Measurements from ENCODE around the gene CRACR2A.

The CRACR2A gene

DNA sequence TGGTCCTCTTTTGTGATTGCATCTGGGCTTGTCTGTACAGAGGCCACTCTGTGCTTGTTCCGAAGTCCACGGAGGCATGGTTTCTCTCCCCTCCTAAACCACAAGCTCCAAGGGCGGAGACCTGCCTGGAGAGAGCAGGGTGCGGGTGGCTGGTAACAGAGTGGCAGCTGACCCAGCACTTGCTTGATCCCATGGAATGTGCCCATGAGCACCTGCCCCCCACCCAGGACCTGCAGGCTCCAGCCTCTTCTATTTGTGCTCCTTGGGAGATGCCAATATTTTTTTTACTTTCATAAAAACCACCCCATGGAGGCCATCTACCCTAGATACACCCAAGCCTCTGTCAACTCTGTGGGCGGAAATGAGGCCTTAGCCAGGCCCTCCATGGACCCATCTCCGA is 157.2 kb downstream of the CRACR2A start:
- DNase-seq (ENCODE audit: low read depth) = no peak

DNA sequence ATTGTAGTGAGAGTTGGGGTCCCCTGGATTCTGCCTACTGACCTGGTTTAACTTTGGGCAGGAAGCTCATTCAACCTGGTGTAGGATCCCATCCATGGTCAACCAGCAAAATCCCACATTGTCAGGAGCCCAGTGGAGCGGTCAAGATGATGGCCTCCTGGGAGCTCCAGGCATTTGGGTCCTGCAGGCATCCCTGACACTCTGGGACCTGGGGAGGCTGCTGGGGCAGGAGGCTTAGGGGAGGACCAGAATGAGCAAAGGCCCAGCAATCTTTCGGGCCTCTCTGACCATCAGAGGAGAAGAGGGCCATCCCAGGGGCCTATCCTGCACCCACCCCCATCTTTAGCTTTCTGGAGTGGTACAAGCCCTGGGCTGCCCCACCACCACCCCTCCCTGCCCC is 157.9 kb downstream of the CRACR2A start:
- DNase-seq (ENCODE audit: low read depth) = no peak

DNA sequence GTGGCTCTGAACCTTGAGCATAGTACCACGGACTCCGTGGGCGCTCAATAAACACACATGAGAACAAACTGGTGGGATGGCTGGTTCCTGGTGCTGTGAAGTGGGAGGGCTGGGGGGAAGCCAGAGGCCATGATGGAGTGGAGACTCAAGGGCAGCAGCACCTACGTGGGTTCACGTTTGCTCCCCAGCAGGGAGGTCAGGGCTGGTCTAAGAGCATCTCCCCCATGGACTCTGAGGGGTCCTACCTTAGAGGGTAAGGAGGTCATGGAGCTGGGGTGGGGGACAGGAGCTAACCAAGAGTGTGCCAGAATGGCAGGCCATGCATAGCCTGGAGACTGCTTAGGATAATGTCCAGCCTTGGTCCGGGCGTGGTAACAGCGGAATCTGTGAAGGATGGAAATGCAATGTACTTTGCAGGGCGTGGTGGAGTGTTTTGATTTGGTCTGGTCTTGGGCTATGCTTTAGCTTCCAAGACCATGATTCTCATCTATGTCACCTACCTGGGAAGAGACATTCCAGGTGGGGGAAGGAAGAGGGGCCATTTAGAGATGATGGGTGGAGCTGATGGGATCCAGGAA is 158.9 kb downstream of the CRACR2A start:
- DNase-seq (ENCODE audit: low read depth) = no peak

DNA sequence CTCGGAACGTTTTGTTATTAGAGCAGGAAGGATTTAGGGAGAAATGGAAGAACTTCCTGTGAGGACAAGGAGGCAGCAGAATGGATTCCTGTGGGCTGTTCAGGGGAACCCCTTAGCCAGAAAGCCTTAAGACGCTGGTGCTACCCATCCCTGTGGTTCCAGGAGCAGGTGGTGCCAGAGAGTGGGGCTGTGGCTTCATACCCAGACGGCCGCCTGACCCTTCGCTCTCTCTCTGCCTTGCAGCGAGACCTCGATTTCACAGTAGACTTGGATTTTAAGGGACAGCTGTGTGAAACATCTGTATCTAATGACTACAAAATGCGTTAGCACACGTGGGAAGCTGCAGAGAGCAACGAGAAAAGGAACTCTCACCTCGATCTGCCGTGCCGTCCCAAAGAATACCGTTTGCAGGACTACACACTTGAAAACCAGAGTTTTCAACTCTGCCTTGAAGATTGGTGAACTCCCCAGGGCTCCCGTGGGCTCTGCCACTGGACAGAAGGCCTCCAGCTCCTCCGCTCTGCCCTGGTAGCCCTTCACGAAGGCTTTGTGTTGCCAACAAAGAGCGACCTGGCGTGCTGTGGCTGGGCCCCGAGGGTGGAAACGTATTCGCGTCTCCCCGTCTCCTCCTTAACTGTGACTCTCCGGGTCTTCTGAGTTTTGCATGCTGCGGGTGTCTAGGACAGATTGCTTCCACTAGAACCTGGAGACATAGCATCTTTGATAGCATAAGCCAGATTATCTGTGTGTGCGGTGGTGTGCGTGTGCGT is 159.9 kb downstream of the CRACR2A start:
- no peak for DNase-seq (ENCODE audit: low read depth)

DNA sequence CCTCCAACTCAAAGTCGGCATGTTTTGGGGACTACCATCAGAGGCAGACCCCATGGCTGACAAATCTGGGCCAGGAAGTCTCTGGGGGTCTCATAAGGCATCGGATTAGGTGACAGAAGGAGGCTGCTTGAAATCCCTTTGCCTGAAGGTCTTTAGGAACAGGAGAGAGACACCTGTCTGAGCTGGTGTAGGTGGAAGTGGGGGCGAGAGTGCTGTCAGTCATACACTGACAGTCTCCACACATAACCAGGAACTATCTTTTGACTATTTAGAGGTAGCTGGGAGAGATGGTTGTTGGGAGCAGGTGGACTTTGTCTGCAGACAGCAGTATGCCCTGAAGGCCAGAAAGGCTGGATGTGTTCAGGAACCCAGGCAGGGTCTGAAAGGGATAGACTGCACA is 163.2 kb downstream of the CRACR2A start:
- no peak for DNase-seq (ENCODE audit: low read depth)

DNA sequence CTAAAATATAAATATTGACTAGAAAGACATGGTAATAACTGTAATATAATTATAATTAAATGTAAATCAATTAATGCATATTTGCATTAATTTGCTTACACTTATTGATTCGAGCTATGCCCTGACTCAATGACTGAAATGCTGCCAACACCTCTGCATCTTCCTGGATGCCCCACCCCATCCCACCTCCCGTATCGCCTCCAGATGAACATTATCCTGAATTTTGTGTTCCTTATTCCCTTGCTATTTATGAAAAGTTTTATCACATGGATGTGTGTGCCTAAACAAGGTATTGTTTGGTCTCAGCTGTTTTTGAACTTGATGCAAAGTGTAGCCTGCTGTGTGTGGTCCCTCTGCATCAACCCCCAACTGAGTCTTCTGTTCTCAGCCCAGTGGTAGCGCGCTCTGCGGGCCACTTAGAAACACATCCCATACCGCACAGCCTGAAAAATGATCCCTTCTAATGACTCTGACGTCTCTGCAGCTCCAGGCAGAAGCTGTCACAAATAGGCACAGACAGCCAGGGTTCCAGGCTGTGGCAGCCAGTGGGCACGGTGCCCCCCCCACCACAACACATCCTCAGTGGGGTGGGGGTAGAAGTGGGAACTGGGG is 165.4 kb downstream of the CRACR2A start:
- no peak for DNase-seq (ENCODE audit: low read depth)

DNA sequence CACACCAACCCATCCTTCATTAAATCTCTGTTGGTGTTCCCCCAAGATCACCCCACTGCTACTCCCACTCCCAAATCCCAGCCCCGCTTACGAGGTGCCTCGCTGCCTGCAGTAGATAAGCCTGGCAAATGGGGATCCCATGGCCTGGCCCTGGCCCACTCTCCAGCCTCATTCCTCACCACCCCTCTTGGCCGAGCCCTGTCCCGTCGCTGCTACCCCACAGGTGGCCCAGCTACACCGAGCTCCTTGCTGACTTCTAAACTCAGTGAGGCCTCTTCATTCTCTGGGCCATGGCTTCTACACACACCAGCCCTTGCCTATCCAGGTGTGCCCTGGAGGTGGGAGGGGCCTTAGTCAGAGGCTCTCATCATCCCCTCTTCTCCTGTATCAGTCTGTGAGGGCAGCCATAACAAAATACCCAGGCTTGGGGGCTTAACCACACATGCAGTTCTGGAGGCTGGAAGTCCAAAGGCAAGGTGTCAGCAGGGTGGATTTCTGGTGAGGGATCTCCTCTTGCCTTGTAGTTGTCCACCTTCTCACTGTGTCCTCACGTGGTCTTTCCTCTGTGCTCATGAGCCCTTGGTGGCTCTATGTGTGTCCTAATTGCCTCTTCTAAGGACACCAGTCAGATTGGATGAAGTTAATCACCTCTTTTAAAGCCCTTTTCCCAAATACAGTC is 169.1 kb downstream of the CRACR2A start:
- no peak for DNase-seq (ENCODE audit: low read depth)

DNA sequence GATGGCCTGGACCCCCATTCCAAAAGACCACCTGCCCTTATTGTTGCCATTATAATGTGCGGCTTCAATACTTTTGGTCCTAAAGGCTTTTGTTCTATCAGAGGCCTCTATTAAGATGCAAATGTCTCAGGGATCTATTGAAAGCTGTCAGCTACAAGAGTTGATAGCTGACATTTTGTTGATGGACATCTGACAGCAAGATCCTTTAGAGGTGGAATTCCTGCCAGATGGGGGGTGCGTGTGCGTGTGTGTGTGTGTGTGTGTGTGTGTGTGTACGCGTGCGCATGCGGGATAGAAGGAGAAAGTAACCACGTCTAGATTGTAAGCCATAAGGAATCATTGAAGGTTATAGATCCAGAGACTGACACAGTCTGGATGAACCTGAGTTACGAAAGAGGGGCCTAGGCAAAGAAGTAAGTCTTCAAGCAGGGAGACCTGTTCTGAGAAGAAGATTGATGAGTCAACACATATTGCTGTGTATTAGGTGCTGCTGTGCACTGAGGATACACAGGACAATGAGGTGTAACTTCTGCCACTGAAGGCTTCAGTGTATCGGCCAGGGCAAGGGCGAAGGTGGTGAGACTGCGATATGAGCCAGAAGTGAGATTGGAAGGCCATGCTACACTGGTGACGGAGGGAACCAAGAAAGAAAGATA is 172.7 kb downstream of the CRACR2A start:
- DNase-seq (ENCODE audit: low read depth) = no peak

DNA sequence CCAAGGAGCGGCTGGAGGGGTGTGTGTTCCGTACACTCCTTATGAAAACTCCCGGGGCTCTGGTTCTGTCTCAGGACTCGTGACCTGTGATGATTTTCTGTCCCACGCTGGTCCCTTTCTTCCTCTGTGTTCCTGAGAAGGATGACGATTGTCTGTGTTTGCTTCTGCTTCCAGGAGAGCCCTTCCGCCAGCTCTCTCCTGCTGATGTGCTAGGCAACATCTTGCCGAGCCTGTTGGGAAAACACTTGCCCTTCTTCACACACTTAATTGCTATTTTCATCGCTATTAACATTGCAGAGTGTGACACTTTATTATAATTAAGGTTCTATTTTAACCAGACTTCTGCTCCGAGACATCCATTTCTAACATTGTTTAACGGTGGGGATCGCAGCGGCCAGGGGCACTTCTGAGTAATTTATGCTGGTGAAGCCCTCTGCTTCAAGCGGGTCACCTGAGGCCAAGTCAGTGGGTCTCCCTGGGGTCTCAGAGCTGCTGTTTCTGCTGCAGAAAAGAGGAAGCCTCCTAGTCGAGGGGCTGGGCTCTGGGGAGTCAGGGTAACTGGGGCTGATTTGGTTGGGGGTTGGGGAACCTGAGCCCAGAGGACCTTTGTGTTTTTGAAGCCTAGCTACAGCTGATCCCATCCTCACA is 173.3 kb downstream of the CRACR2A start:
- no peak for DNase-seq (ENCODE audit: low read depth)

DNA sequence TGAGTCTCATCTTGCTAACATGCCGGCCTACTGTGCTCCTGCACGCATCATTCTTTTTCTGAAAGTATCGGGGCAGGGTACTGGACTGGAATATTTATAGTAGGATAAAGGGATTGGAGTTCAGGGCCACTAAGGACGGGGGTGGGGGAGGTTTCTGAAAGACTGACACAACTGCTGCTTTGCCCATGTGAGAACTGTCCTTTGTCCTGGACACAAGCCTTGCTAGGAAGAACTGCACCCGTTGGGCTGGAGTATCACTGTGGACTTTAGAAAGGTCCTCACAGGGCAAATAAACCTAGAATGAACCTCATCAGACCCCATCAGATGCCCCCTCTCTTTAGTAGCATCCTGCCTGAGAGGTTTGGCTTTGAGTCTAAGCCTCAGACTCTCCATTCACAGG is 174.4 kb downstream of the CRACR2A start:
- DNase-seq (ENCODE audit: low read depth) = no peak

DNA sequence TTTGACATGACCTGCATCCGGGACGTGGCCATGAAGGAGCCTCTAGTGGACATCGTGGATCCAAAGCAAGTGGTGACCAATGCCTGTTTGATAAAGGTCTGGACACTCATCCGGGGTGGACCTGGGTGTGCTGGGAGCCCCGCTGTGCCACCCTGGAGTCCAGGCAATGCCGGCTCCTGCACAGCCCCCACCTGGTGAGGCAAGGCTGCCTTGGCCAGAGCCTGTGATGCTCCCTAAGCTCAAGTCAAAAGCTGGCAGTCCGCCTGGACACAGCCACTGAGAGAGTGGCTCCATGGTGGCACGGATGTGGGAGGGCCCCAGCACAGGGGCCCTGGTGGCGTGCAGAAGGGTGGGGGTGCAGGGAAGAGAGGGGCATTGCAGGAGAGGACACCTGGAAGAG is 176.0 kb downstream of the CRACR2A start:
- no peak for DNase-seq (ENCODE audit: low read depth)

DNA sequence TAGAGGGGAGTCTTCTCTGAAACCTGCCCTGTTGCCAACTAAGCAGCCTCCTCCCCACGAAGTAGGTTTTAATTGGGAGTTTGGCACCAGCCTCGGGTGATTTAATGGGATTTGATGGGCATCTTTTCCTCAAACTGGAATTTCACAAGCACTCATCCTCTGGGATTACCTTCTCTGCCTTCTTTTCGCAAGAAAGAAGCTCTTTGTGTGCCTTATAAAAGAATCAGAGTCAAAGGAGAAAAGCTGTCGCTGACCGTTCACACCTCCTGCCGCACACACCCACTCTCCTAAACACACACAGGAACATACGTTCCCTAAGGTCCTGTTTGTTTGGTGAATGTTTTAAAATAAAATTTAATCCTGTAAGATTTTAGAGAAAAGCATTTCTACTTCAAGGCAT is 177.9 kb downstream of the CRACR2A start:
- DNase-seq (ENCODE audit: low read depth) = no peak

DNA sequence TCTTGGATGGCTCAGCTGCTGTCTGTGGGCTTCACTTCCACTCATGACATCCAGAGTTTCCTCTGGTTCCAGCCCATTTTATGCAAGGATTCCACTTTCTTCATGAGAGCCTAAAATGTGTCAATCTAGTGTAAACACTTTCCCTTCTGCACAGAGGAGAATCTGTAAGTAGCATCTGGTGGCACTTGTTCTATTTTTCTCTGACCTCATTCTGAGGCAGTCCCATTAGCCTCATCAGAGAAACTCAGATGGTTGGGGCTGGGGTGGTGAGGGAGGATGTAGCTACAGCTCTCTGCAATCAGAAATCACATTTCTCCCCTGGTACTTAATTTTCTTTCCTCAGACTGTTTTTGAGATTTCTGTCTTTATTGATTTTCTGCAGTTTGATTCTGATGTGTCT is 180.3 kb downstream of the CRACR2A start:
- no peak for DNase-seq (ENCODE audit: low read depth)

DNA sequence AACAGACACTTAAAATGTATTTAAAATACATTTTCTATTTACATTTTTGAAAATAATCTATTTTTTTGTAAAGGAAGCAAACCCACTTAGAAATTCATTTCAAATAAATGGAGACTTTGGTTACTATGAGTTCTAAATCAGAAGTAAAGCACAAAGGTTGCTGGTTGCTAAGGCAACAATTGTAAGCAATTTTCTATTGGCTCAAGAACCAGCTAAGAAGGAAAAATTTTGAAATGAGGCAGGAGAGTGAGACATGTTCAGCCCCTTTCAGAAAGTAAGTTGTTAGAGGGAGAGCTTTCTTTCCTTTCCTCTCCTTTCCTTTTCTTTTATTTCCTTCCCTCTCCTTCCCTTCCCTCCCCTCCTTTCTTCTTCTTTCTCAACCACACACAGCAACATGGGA is 181.2 kb downstream of the CRACR2A start:
- DNase-seq (ENCODE audit: low read depth) = no peak

DNA sequence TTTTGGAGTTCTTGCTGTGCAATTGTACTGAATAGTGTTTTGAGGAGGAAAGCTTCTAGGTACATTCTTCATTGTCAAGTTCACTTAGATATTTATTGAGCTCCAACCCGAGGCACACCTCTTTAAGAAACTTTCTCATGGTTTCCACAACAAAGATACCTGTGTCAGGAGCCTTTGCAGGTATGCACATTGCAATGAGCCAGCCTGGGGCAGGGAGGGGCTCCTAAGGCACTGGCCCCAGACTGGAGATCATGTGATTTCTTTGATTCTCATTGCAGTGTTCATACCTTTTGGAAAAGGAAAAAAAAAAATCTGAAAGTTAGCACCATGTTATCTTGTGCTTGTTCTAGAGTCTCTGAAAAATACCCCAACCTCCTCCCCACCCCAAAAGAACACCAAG is 181.6 kb downstream of the CRACR2A start:
- DNase-seq (ENCODE audit: low read depth) = no peak

DNA sequence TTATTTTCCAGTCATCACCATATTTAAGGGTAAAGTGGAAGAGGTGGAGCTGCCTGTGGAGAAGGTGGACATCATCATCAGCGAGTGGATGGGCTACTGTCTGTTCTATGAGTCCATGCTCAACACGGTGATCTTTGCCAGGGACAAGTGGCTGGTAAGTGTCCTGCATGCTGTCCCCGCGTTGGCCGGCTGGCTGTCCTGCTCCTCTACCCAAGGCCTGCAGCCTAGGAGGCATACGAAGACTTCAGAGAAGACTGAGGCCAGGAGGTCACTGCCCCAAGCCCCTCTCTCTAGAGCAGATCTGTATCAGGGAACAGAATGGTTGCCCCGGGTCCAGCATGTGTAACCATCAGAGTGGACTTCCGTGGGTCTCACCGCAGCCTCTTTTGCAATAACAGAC is 184.2 kb downstream of the CRACR2A start:
- no peak for DNase-seq (ENCODE audit: low read depth)

DNA sequence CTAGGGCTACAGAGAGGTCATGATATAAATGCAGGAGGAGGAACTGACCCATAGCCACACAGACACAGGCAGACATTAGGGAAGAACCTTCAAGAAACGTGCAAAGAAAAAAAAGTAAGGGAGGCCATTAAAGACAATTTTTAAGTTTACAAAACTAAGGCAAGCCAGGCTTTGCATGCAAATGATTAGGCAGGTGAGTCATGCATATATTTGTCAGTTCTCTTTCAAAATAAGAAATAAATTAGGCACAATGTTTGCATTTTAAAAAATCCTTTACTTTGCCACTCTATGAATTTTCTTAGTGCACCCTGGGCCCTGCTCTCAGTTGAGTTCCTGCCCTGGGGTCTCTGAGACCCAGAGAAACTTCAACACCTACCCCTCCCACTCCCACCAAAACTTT is 186.9 kb downstream of the CRACR2A start:
- DNase-seq (ENCODE audit: low read depth) = no peak
